Prostate gland (tissue), 2 donors: ENCODE measurements around the gene POC1B.

Experiments used
- CTCF ChIP-seq, 4 experiments: fragments of 200-600 bp in 2 of 4; fragments of 450-650 bp in 2 of 4; sonication (generic) in 2 of 4; IDR thresholded peaks; 1 replicate in 3 of 4; 2 replicates in 1 of 4; pipeline ENCODE4 v1.5.1; 2016 to 2019; ENCODE audit warnings: antibody characterized with exemption in 4 of 4, mild to moderate bottlenecking in 2 of 4, moderate library complexity in 2 of 4
- POLR2A ChIP-seq: fragments of 450-650 bp; IDR thresholded peaks from one replicate; pipeline ENCODE4 v1.6.1; 2016; ENCODE audit warnings: antibody characterized with exemption, mild to moderate bottlenecking
- POLR2AphosphoS5 ChIP-seq: sonication (generic); formaldehyde crosslinking; IDR thresholded peaks from one replicate; pipeline ENCODE4 v1.6.1; 2017; ENCODE audit warnings: antibody characterized with exemption

DNA sequence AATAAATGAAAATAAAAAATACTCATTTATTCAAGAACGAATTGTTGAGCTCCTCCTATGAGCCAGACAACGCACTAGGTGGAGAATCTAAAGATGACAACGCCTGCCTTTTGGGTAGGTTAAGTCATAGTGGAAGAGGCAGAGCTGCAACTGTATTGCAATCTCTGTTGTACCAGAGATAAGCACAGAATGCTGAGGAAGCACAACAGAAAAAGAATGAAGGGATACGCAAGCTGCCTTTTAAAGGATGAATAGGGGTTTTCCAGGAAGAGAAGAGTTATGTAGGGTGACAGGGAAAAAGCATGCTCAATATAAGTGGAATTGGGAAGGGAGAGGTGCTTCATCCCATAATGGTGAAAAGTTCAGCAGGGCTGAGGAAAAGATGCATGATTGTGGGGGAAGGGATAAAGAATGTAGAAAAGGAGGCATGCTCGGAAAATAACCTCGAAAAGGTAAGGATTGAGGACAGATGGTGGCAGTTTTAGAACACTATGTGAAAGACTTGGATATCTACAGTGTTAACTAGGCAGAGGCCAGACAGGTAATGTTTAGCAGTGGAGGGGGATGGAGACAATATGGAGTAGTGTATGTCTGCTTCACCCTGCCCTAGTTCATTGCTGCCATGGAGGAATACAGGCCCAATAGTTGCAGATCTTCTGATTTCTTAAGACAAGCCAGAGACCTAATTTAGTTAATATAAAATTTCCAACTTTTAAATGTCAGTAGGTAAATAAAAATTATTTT is 109.6 kb downstream of the POC1B start:
- TF ChIP-seq CTCF (IDR thresholded peaks at IDR 0.05), result no peak
- no peak for TF ChIP-seq POLR2A
- no peak for TF ChIP-seq POLR2AphosphoS5
